ENCODE measurements around the gene CACNA1G.

Gene CACNA1G

GRCh38 chr17:50665838-50666237, 105.3 kb downstream of the CACNA1G start:
- TF ChIP-seq ZFX (IDR thresholded peaks at IDR 0.05; ENCODE audit: borderline replicate concordance) (no peak), CTCF (IDR thresholded peaks at IDR 0.05) (no peak)
- no peak overlapping the region for H3K27ac ChIP-seq

GRCh38 chr17:50666316-50666715, 105.8 kb downstream of the CACNA1G start:
- H3K27ac ChIP-seq: no peak overlapping the region

GRCh38 chr17:50667259-50668024, 106.9 kb downstream of the CACNA1G start:
- TF ChIP-seq CTCF (IDR thresholded peaks at IDR 0.05) (no peak), ZFX (IDR thresholded peaks at IDR 0.05; ENCODE audit: borderline replicate concordance) (no peak)
- no peak overlapping the region for H3K27ac ChIP-seq

More at GRCh38 chr17:50666316-50666715, 105.8 kb downstream of the CACNA1G start:
- TF ChIP-seq ZFX (IDR thresholded peaks at IDR 0.05; ENCODE audit: borderline replicate concordance) (no peak), CTCF (IDR thresholded peaks at IDR 0.05) (no peak)

GRCh38 chr17:50668025-50668837, 107.7 kb downstream of the CACNA1G start:
- H3K27ac ChIP-seq: no peak overlapping the region
- TF ChIP-seq CTCF (IDR thresholded peaks at IDR 0.05): no peak
- no peak for TF ChIP-seq ZFX (IDR thresholded peaks at IDR 0.05; ENCODE audit: borderline replicate concordance)

GRCh38 chr17:50668838-50669581, 108.5 kb downstream of the CACNA1G start:
- H3K27ac ChIP-seq: no peak overlapping the region
- no peak for TF ChIP-seq CTCF (IDR thresholded peaks at IDR 0.05)

GRCh38 chr17:50672071-50672470, 111.6 kb downstream of the CACNA1G start:
- no peak for TF ChIP-seq ZFX (IDR thresholded peaks at IDR 0.05; ENCODE audit: borderline replicate concordance)
- no peak for TF ChIP-seq CTCF (IDR thresholded peaks at IDR 0.05)
- H3K27ac ChIP-seq: no peak overlapping the region

Measured in 22Rv1 (cell line).